Endothelial cell of umbilical vein (primary cell): ENCODE data around the gene SCNM1. TPM values are rescaled to one million over a fixed set of nuclear protein-coding genes. Genes with fewer than 3 reads are reported as not detected.

Experiments
- BruUV-seq: library from RNA; stranded (reverse); fragments of 400-500 nt; replicated peaks from 2 replicates; lab custom pipeline; 2021; lab: Mats Ljungman, UMichigan
- CTCF ChIA-PET: fragments of 300-600, 350-600 bp; sonication (Branson Sonifier 250); formaldehyde crosslinking; loops from one replicate; lab custom pipeline; 2021; ENCODE audit warnings: antibody characterized with exemption, inconsistent platforms; lab: Charles Lee
- POLR2A ChIA-PET: fragments of 300-600, 350-600 bp; sonication (Branson Sonifier 250); formaldehyde crosslinking; loops from one replicate; lab custom pipeline; 2021; ENCODE audit warnings: antibody characterized with exemption, inconsistent platforms; lab: Charles Lee
- DNase-seq: peaks from one replicate; pipeline ENCODE4 v3.0.0-alpha.2; 2011; ENCODE audit warnings: low read depth, low spot score
- FAIRE-seq: peaks from 2 replicates; lab custom pipeline; 2011; peaks lifted over from hg19 to GRCh38; lab: Jason Lieb, UNC
- H2AFZ ChIP-seq: 2 replicates; pipeline ENCODE4 v1.6.0; 2012; ENCODE audit warnings: low read depth, low read length, control low read depth, inconsistent platforms
- H3K27ac ChIP-seq: 2 replicates; pipeline ENCODE4 v1.5.1; 2011; ENCODE audit warnings: low read depth, mild to moderate bottlenecking, control low read depth, low read length, moderate library complexity; ENCODE audit not compliant: insufficient read depth
- H3K27me3 ChIP-seq, 2 experiments: 2 replicates each; pipeline versions ENCODE4 v1.6.0 to v1.6.1; 2011; ENCODE audit warnings: low read length in 2 of 2, mixed read lengths in 1 of 2; ENCODE audit not compliant: control insufficient read depth in 2 of 2, insufficient read depth in 2 of 2
- H3K36me3 ChIP-seq, 2 experiments: 2 replicates in 1 of 2; 3 replicates in 1 of 2; pipeline ENCODE4 v1.5.1; 2011; ENCODE audit warnings: low read length in 2 of 2, mild to moderate bottlenecking in 1 of 2, moderate library complexity in 1 of 2; ENCODE audit not compliant: control insufficient read depth in 2 of 2, insufficient read depth in 2 of 2; ENCODE audit errors: extremely low read depth in 1 of 2
- H3K4me1 ChIP-seq: 3 replicates; pipeline ENCODE4 v1.5.1; 2011; ENCODE audit warnings: mild to moderate bottlenecking, low read length; ENCODE audit not compliant: control insufficient read depth, insufficient read depth; ENCODE audit errors: extremely low read depth
- H3K4me2 ChIP-seq: 2 replicates; pipeline ENCODE4 v1.6.1; 2011; ENCODE audit warnings: low read length, control low read depth, mixed read lengths; ENCODE audit not compliant: insufficient read depth
- H3K4me3 ChIP-seq, 3 experiments: fragments of 200-600 bp in 1 of 3; sonication (generic), shearing (Covaris generic) in 1 of 3; replicated peaks in 1 of 3; 2 replicates each; pipeline ENCODE4 v1.5.1; 2011 to 2016; ENCODE audit warnings: control low read depth in 3 of 3, low read length in 3 of 3, mild to moderate bottlenecking in 2 of 3, inconsistent platforms in 1 of 3, low read depth in 1 of 3, moderate library complexity in 1 of 3; ENCODE audit not compliant: insufficient read depth in 1 of 3
- H3K79me2 ChIP-seq: 2 replicates; pipeline ENCODE4 v1.6.0; 2012; ENCODE audit warnings: low read length, inconsistent platforms; ENCODE audit not compliant: control insufficient read depth, insufficient read depth
- H3K9ac ChIP-seq: replicated peaks from 2 replicates; pipeline ENCODE3; 2011; ENCODE audit warnings: low read length, control low read depth; ENCODE audit not compliant: insufficient read depth; ENCODE audit errors: extremely low read depth
- H3K9me1 ChIP-seq: replicated peaks from 3 replicates; pipeline ENCODE4 v1.6.0; 2011; ENCODE audit warnings: mild to moderate bottlenecking, low read length; ENCODE audit not compliant: control insufficient read depth, insufficient read depth; ENCODE audit errors: extremely low read depth
- H3K9me3 ChIP-seq: replicated peaks from 2 replicates; pipeline ENCODE4 v1.5.1; 2012; ENCODE audit warnings: low read length, inconsistent platforms; ENCODE audit not compliant: control insufficient read depth, insufficient read depth
- H4K20me1 ChIP-seq: replicated peaks from 2 replicates; pipeline ENCODE3; 2011; ENCODE audit warnings: mild to moderate bottlenecking, low read length; ENCODE audit not compliant: control insufficient read depth, insufficient read depth; ENCODE audit errors: extremely low read depth
- CTCF ChIP-seq, 2 donors: IDR thresholded peaks; 1 replicate in 1 of 2; 2 replicates in 1 of 2; pipeline ENCODE4 v1.5.1; 2011; ENCODE audit warnings: low read length in 2 of 2, mild to moderate bottlenecking in 2 of 2, moderate library complexity in 2 of 2, control low read depth in 1 of 2, inconsistent platforms in 1 of 2, low read depth in 1 of 2; ENCODE audit not compliant: insufficient read depth in 1 of 2; ENCODE audit errors: extremely low read depth in 1 of 2
- EZH2 ChIP-seq: IDR thresholded peaks from 2 replicates; pipeline ENCODE4 v1.6.1; 2012; ENCODE audit warnings: borderline replicate concordance, low read depth, mild to moderate bottlenecking, moderate library complexity, low read length, inconsistent platforms; ENCODE audit not compliant: severe bottlenecking
- FOS ChIP-seq: IDR thresholded peaks from 2 replicates; pipeline ENCODE4 v1.6.1; 2011; ENCODE audit warnings: mild to moderate bottlenecking, low read length, moderate library complexity, borderline replicate concordance; ENCODE audit not compliant: insufficient read depth
- GATA2 ChIP-seq: IDR thresholded peaks from 2 replicates; pipeline ENCODE4 v1.7.0; 2011; ENCODE audit warnings: low read depth, mild to moderate bottlenecking, moderate library complexity, mixed read lengths, low read length; ENCODE audit not compliant: insufficient read length, insufficient read depth
- JUN ChIP-seq: IDR thresholded peaks from 2 replicates; pipeline ENCODE4 v1.6.1; 2011; ENCODE audit warnings: borderline replicate concordance, low read depth; ENCODE audit not compliant: insufficient read length, insufficient read depth
- MAX ChIP-seq: IDR thresholded peaks from 2 replicates; pipeline ENCODE4 v1.6.1; 2011; ENCODE audit not compliant: insufficient read depth, insufficient read length
- MYC ChIP-seq: IDR thresholded peaks from one replicate; pipeline ENCODE4 v1.6.1; 2011; ENCODE audit warnings: mild to moderate bottlenecking, low read depth, low read length
- POLR2A ChIP-seq: IDR thresholded peaks from 2 replicates; pipeline ENCODE4 v1.6.1; 2012; ENCODE audit warnings: low read depth, mild to moderate bottlenecking, control low read depth, low read length
- POLR2AphosphoS5 ChIP-seq: IDR thresholded peaks from 2 replicates; pipeline ENCODE4 v1.6.1; 2012; ENCODE audit warnings: low read depth, mild to moderate bottlenecking, control low read depth, low read length, moderate library complexity; ENCODE audit not compliant: insufficient read depth
- dilution Hi-C: fragments of 300-500 bp; cut with MboI; formaldehyde crosslinking; loops from one replicate; pipeline ENCODE4 v1.15.0; 2019; ENCODE audit warnings: low sequenced_read_pairs; ENCODE audit not compliant: extremely low pct_ligation_motif_present
- intact Hi-C: fragments of 100-400 bp; cut with micrococcal nuclease; formaldehyde crosslinking; loops from one replicate; pipeline ENCODE4 v1.10.0; 2022
- polyA plus RNA-seq, 4 experiments: library from polyadenylated mRNA; depleted of rRNA in 3 of 4; stranded (reverse) in 3 of 4; unstranded in 1 of 4; fragments of >200 nt; gene quantifications; 2 replicates each; pipeline versions ENCODE4 v1.2.1 to v1.2.3, GENCODE V29; 2011 to 2012; ENCODE audit warnings: missing spikeins in 1 of 4
- total RNA-seq: library from RNA; stranded (reverse); gene quantifications from 2 replicates; pipeline ENCODE4 v1.2.3, GENCODE V29; 2021

Gene SCNM1
- total and polyA plus RNA-seq, 2 donors (not counting 3 experiments of a cell fraction or from before 2014, with no cell fraction given): 17.3 to 43.1 TPM

- H3K9me3 ChIP-seq: no peaks in the 10 kb centered on the region
- no peaks in the 10 kb centered on the region for H3K27me3 ChIP-seq
- H3K36me3 ChIP-seq: peaks cover 7 to 9% of the 10 kb centered on the region in 2 experiments
- peaks cover 2% of the 10 kb centered on the region for H3K4me1 ChIP-seq
- H4K20me1 ChIP-seq: no peaks in the 10 kb centered on the region
- H3K9ac ChIP-seq: no peak overlapping the region
- H3K4me3 ChIP-seq: no peak overlapping the region
- peaks cover 82% of the 10 kb centered on the region for H3K79me2 ChIP-seq
- BruUV-seq: no TSS peak
- intact Hi-C loops: no loop called here
- ChIA-PET POLR2A (no interaction called here), CTCF (interaction anchor here (0.7 kb wide), 1 partner anchor 40 kb away, joined by 3 read pairs; no protein-coding TSS in a partner anchor)
- no peak overlapping the region for H3K4me2 ChIP-seq
- no peak overlapping the region for H3K27ac ChIP-seq
- DNase-seq (no peak), FAIRE-seq (no peak)
- no peaks in the 10 kb centered on the region for H3K9me1 ChIP-seq
- H2AFZ ChIP-seq: no peak overlapping the region
- TF ChIP-seq MAX (no peak), POLR2A (no peak), MYC (no peak), FOS (no peak), CTCF (IDR thresholded peaks at IDR 0.05; ENCODE audit: extremely low read depth in 1 of 2, insufficient read depth in 1 of 2, low read depth in 1 of 2, low read length in 2 of 2) (no peak), EZH2 (no peak), JUN (no peak), GATA2 (no peak), POLR2AphosphoS5 (no peak)
- dilution Hi-C loops: no loop called here
These were observed 46.2 kb downstream of the SCNM1 start for GRCh38 chr1:151211972-151212705.
